Measurements from ENCODE around the gene USH2A.

Gene USH2A

GRCh38 chr1:216095400-216095799, 327.8 kb downstream of the USH2A start:
- Mint-ChIP-seq H3K4me1 (no peaks in the 10 kb centered on the region), H3K27ac (no peak overlapping the region), H3K27me3 (no peaks in the 10 kb centered on the region), H3K9me3 (peaks cover 7 to 16% of the 10 kb centered on the region in 2 donors), H3K4me3 (no peak overlapping the region)
- no peak for DNase-seq
- ATAC-seq = no peak

- no peaks in the 10 kb centered on the region for H3K27me3 Mint-ChIP-seq
- peaks cover 10 to 25% of the 10 kb centered on the region in 2 donors for H3K9me3 Mint-ChIP-seq
- no peak for DNase-seq
- ATAC-seq = no peak
- no peak overlapping the region for H3K4me3 Mint-ChIP-seq
- no peak overlapping the region for H3K27ac Mint-ChIP-seq
- H3K4me1 Mint-ChIP-seq = no peaks in the 10 kb centered on the region
These were observed 332.7 kb downstream of the USH2A start for GRCh38 chr1:216090556-216090955.

DNA sequence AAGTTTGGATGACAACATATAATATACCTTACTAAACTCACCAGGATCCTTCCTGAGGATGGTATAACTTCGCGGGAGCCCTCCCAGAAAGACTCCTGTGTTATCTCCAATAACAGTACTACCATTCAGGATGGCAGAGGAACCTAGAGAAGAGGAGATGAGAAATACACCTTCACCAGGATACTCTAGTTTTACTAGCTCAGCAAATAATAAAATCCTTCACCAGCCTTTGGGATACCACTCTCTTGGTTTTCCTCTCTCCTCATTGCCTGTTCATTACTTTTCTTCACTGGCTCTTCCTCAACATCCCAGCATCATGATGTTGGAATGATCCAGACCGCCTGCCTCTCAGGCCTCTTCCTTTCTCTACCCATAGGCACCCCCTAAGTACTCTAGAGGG, 336.6 kb downstream of the USH2A start:
- no peaks in the 10 kb centered on the region for H3K27me3 Mint-ChIP-seq
- H3K27ac Mint-ChIP-seq = no peak overlapping the region
- DNase-seq = no peak
- no peaks in the 10 kb centered on the region for H3K4me1 Mint-ChIP-seq
- no peak for ATAC-seq
- H3K4me3 Mint-ChIP-seq = no peak overlapping the region
- peaks cover 10 to 21% of the 10 kb centered on the region in 2 donors for H3K9me3 Mint-ChIP-seq

GRCh38 chr1:216081445-216081844, 341.8 kb downstream of the USH2A start:
- H3K27me3 Mint-ChIP-seq = no peaks in the 10 kb centered on the region
- H3K9me3 Mint-ChIP-seq = peaks cover 7 to 10% of the 10 kb centered on the region in 2 donors
- no peaks in the 10 kb centered on the region for H3K4me1 Mint-ChIP-seq
- no peak overlapping the region for H3K4me3 Mint-ChIP-seq
- no peak for ATAC-seq
- DNase-seq = no peak
- no peak overlapping the region for H3K27ac Mint-ChIP-seq

DNA sequence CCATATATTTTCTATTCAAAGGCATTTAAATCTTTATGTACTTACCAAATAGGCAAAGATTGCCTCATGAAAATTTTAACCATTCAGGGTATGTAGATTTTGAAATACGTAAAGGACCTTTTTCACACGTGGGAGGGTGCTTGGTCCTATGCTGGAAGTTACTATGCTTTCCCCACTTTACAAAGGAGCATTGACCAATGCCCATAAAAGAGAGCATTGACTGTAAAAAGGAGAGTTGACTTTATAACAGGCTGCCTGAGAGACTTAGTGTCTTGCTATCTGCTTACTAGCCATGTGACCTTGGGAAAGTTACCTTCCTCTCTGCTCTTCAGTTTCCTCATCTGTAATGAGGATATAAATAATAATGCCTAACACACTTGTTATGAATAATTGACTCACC, 346.5 kb downstream of the USH2A start:
- Mint-ChIP-seq H3K4me3 (no peak overlapping the region), H3K9me3 (peaks cover 5 to 7% of the 10 kb centered on the region in 2 donors), H3K27me3 (no peaks in the 10 kb centered on the region), H3K27ac (no peak overlapping the region), H3K4me1 (no peaks in the 10 kb centered on the region)
- ATAC-seq = no peak
- no peak for DNase-seq

DNA sequence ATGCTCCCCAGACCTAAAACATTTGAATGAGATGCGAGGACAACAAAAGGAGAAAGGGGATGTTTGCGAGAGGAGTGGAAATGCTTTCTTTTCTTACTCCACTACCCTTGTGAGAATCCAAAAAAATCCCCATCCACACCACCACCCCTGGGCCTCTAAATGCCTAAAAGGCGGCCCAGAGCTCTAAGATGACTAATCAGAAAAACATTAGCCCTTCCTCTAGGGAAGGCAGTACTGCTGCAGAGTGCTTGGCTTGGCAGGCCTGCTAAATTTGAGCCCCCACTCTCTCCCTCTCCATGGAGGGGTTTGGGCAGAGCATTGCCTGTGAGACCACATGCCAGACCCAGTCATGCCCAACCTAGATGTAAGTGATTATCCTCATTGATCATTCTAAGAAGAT, 347.9 kb downstream of the USH2A start:
- ATAC-seq = no peak

DNA sequence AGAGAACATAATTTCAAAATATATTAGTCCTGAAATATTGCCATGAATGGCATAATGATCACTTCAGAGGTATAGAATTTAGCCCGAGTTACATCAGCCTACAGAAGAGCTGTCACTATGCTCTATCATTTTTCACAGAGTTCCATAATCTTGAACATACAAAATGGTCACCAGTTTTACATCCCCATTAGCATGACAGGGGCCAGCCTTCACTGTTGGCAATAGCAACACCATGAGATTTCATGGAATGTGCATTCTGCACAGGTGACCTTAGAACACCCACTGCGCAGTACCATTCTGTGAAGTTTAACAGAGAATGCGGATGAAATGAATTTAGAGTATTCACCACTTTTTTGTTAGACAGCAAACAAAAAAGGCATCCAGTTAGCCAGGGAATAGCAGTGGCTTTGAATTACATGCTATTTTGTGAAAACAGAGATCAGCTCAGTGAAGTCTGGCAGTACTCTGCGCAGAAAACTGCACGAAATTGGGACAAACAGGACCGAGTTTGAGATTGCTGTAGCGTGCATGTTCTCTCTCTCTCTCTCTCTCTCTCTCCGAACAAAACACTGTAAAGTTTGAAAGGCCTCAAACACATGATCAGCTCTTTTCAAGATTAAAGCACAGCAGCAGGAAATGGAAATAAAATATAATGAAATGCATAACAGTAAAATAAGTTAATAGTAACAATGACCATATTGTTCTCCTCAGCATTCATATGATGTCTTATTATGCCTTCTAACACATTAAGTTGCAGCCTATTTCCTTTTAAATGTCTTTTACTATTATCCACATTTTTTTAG, 349.3 kb downstream of the USH2A start:
- H3K27ac Mint-ChIP-seq = no peak overlapping the region
- DNase-seq (no peak), ATAC-seq (no peak)
- peaks cover under 1% of the 10 kb centered on the region in 2 donors for H3K9me3 Mint-ChIP-seq
- no peaks in the 10 kb centered on the region for H3K4me1 Mint-ChIP-seq
- H3K27me3 Mint-ChIP-seq = no peaks in the 10 kb centered on the region
- no peak overlapping the region for H3K4me3 Mint-ChIP-seq

More for the DNA sequence above, 347.9 kb downstream of the USH2A start:
- H3K4me3 Mint-ChIP-seq = no peak overlapping the region
- peaks cover 5 to 7% of the 10 kb centered on the region in 2 donors for H3K9me3 Mint-ChIP-seq
- H3K27me3 Mint-ChIP-seq = no peaks in the 10 kb centered on the region
- DNase-seq = no peak
- H3K4me1 Mint-ChIP-seq = no peaks in the 10 kb centered on the region
- no peak overlapping the region for H3K27ac Mint-ChIP-seq

DNA sequence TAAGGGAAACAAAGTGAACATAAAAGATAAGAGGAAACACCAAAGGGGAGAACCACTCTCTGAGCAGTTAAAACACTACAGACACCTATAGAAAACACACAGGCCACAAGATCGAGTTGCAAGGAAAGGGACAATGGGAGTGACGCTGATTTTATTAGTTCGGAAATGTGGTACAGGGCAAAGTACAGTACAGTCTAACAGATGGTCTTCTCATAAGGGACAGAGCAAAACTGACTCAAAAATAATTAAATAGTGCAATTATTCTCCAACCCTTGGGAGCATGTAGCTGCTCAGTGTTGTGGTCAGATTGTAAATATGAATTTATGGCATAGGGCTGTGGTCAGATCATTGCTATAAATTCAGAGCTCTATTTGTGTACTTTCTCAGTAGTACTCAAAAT, 352.0 kb downstream of the USH2A start:
- ATAC-seq = no peak
- Mint-ChIP-seq H3K9me3 (peaks cover 10 to 12% of the 10 kb centered on the region in 2 donors), H3K27ac (no peak overlapping the region)

DNA sequence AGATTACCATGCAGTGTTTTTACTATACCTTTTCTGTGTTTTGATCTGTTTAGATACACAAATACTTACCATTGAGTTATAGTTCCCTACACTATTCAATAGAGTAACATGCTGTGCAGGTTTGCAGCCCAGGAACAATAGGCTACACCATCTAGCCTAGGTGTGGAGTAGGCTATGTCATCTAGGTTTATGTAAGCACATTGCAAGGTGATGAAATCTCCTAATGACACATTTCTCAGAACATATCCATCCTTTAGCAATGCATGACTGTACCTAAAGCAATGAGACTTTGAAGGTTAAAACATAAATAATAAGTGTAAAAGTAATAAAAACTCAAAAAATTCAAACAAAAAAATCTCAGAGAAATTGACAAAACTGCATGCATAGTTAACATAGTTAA, 358.6 kb downstream of the USH2A start:
- Mint-ChIP-seq H3K9me3 (peaks cover 20% of the 10 kb centered on the region in 2 donors), H3K27me3 (no peaks in the 10 kb centered on the region), H3K27ac (no peak overlapping the region), H3K4me3 (no peak overlapping the region), H3K4me1 (no peaks in the 10 kb centered on the region)
- DNase-seq (no peak), ATAC-seq (no peak)

More for the DNA sequence above, 352.0 kb downstream of the USH2A start:
- Mint-ChIP-seq H3K27me3 (no peaks in the 10 kb centered on the region), H3K4me1 (no peaks in the 10 kb centered on the region), H3K4me3 (no peak overlapping the region)
- DNase-seq = no peak

DNA sequence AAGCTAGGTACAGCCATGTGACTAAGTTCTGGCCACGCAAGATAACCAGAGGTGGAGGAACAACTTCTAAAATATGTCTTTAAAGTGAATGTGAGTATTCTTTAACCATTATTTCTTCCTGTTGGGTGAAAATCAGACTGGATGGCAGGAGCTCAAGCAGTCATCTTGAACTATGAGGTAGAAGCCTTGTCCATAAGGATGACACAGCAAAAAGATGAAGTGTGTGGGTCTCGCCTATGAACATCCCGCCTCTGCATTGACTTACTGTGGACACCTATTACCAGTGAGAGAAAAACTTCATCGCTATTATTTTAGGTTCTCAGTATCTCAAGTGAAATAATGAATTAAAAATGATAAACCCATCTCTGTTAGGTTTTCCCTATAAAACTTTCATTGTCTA, 365.3 kb downstream of the USH2A start:
- Mint-ChIP-seq H3K27me3 (no peaks in the 10 kb centered on the region), H3K4me1 (no peaks in the 10 kb centered on the region), H3K27ac (no peak overlapping the region), H3K4me3 (no peak overlapping the region), H3K9me3 (peaks cover 5 to 8% of the 10 kb centered on the region in 2 donors)
- ATAC-seq (no peak), DNase-seq (no peak)

- DNase-seq = no peak
- Mint-ChIP-seq H3K4me3 (no peak overlapping the region), H3K27ac (no peak overlapping the region), H3K9me3 (peaks cover 2 to 4% of the 10 kb centered on the region in 2 donors), H3K27me3 (no peaks in the 10 kb centered on the region), H3K4me1 (no peaks in the 10 kb centered on the region)
- no peak for ATAC-seq
These were observed 366.2 kb downstream of the USH2A start for GRCh38 chr1:216057063-216057462.

DNA sequence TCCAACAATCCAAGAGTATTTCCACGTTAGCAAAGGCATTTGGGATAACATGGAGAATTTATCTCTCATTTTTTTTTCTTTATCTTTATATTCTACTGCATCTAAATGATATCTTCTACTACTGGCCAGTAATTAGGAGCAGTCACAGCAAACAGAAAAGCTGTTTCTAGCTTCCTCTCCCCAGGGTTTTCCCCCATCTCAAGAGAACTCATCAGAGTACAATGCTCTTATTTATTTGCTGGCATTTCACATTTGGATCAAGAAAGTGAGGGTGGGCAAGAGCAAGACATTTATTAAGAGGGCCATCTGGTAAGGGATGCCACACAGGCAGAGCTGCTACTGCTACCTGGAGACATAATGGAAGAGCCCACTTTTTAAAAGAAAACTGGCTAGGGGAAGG, 368.2 kb downstream of the USH2A start:
- Mint-ChIP-seq H3K4me3 (no peak overlapping the region), H3K4me1 (no peaks in the 10 kb centered on the region), H3K27ac (no peak overlapping the region), H3K9me3 (peaks cover 0 to 8% of the 10 kb centered on the region in 2 donors), H3K27me3 (no peaks in the 10 kb centered on the region)
- ATAC-seq (no peak), DNase-seq (no peak)

- H3K4me1 Mint-ChIP-seq = no peaks in the 10 kb centered on the region
- H3K27ac Mint-ChIP-seq = no peak overlapping the region
- no peaks in the 10 kb centered on the region for H3K27me3 Mint-ChIP-seq
- H3K9me3 Mint-ChIP-seq = peaks cover 0 to 12% of the 10 kb centered on the region in 2 donors
- ATAC-seq (no peak), DNase-seq (no peak)
- H3K4me3 Mint-ChIP-seq = no peak overlapping the region
These were observed 368.6 kb downstream of the USH2A start for GRCh38 chr1:216054600-216054999.

GRCh38 chr1:216051071-216051470, 372.2 kb downstream of the USH2A start:
- Mint-ChIP-seq H3K9me3 (peaks cover 0 to 19% of the 10 kb centered on the region in 2 donors), H3K4me1 (no peaks in the 10 kb centered on the region), H3K4me3 (no peak overlapping the region), H3K27me3 (no peaks in the 10 kb centered on the region), H3K27ac (no peak overlapping the region)
- DNase-seq (no peak), ATAC-seq (no peak)

- Mint-ChIP-seq H3K27ac (no peak overlapping the region), H3K27me3 (no peaks in the 10 kb centered on the region), H3K4me3 (no peak overlapping the region), H3K9me3 (peaks cover 0 to 19% of the 10 kb centered on the region in 2 donors), H3K4me1 (no peaks in the 10 kb centered on the region)
- DNase-seq = no peak
- no peak for ATAC-seq
These were observed 373.4 kb downstream of the USH2A start for GRCh38 chr1:216049741-216050430.

GRCh38 chr1:216047811-216048572, 375.3 kb downstream of the USH2A start:
- H3K27ac Mint-ChIP-seq = no peak overlapping the region
- no peaks in the 10 kb centered on the region for H3K4me1 Mint-ChIP-seq
- peaks cover 0 to 23% of the 10 kb centered on the region in 2 donors for H3K9me3 Mint-ChIP-seq
- H3K4me3 Mint-ChIP-seq = no peak overlapping the region
- ATAC-seq (no peak), DNase-seq (no peak)
- no peaks in the 10 kb centered on the region for H3K27me3 Mint-ChIP-seq

Measured in stimulated activated naive CD8-positive, alpha-beta T cell treated with anti-CD3 and anti-CD28 coated beads, Interleukin-15, amount 100 ng/mL, for 72 hours (primary cell).